A673 (cell line): Measurements from ENCODE around the gene KCNH5. TPM values are rescaled to one million over a fixed set of nuclear protein-coding genes. Genes with fewer than 3 reads are reported as not detected.

Experiments used
- BruUV-seq: library from RNA; stranded (reverse); fragments of 400-500 nt; replicated peaks from 2 replicates; lab custom pipeline; 2021; lab: Mats Ljungman, UMichigan
- CTCF ChIA-PET: fragments of 300-600 bp; sonication (Branson Sonifier 250); formaldehyde crosslinking; loops from one replicate; lab custom pipeline; 2022; ENCODE audit warnings: antibody characterized with exemption; lab: Charles Lee
- POLR2A ChIA-PET: fragments of 300-600 bp; sonication (Branson Sonifier 250); formaldehyde crosslinking; loops from one replicate; lab custom pipeline; 2022; ENCODE audit warnings: antibody characterized with exemption; ENCODE audit not compliant: low non-redundant PET; lab: Charles Lee
- DNase-seq: peaks from one replicate; pipeline ENCODE4 v3.0.0-alpha.2; 2015; ENCODE audit warnings: low spot score
- H3K27ac ChIP-seq: fragments of 200-600 bp; sonication (generic); 2 replicates; pipeline ENCODE4 v1.5.1; 2016; ENCODE audit warnings: mixed run types, low read depth, mild to moderate bottlenecking, mixed read lengths, antibody characterized with exemption, low read length; ENCODE audit not compliant: poor library complexity, severe bottlenecking
- H3K27me3 ChIP-seq: fragments of 200-600 bp; sonication (generic); replicated peaks from 2 replicates; pipeline ENCODE4 v1.6.1; 2017; ENCODE audit warnings: mixed run types, low read depth, mild to moderate bottlenecking, mixed read lengths, antibody characterized with exemption, low read length; ENCODE audit not compliant: insufficient read depth, poor library complexity
- H3K36me3 ChIP-seq: fragments of 200-600 bp; sonication (generic); 2 replicates; pipeline ENCODE4 v1.6.1; 2016; ENCODE audit warnings: mixed run types, mild to moderate bottlenecking, mixed read lengths, antibody characterized with exemption, low read length; ENCODE audit not compliant: insufficient read depth, poor library complexity, severe bottlenecking
- H3K4me1 ChIP-seq: fragments of 200-600 bp; sonication (generic); 2 replicates; pipeline ENCODE4 v1.6.1; 2017; ENCODE audit warnings: mixed run types, mild to moderate bottlenecking, mixed read lengths, antibody characterized with exemption, low read length; ENCODE audit not compliant: insufficient read depth, poor library complexity, severe bottlenecking
- H3K4me3 ChIP-seq: fragments of 200-600 bp; sonication (generic); 2 replicates; pipeline ENCODE4 v1.5.1; 2016; ENCODE audit warnings: low read depth, mixed run types, mild to moderate bottlenecking, mixed read lengths, low read length; ENCODE audit not compliant: poor library complexity, severe bottlenecking
- H3K9me3 ChIP-seq: fragments of 200-600 bp; sonication (generic); 2 replicates; pipeline ENCODE4 v1.6.1; 2016; ENCODE audit warnings: mixed run types, low read depth, mild to moderate bottlenecking, mixed read lengths, antibody characterized with exemption, low read length; ENCODE audit not compliant: poor library complexity, severe bottlenecking
- EZH2 ChIP-seq: fragments of 200-600 bp; sonication (generic); IDR thresholded peaks from 2 replicates; pipeline ENCODE4 v1.6.1; 2017; ENCODE audit warnings: borderline replicate concordance, low read depth, mild to moderate bottlenecking, mixed read lengths, antibody characterized with exemption, low read length; ENCODE audit not compliant: poor library complexity, severe bottlenecking
- intact Hi-C: fragments of 100-400 bp; cut with micrococcal nuclease; formaldehyde crosslinking; loops from one replicate; pipeline ENCODE4 v1.10.0; 2022; ENCODE audit not compliant: unreplicated experiment
- total RNA-seq: library from RNA; stranded (reverse); gene quantifications from 2 replicates; pipeline ENCODE4 v1.2.3, GENCODE V29; 2021
- TF ChIP-seq, protein P1 (sequence below): fragments of 300-800, 200-600 bp; sonication (generic); conservative IDR thresholded peaks from 2 replicates; pipeline ENCODE4 v1.5.1; 2017; ENCODE audit warnings: low read depth, mild to moderate bottlenecking, antibody characterized with exemption, low read length, moderate library complexity, mixed read lengths

KCNH5 gene
- total RNA-seq, 1 experiment from 2014 or later = 27.9 TPM

- intact Hi-C loops = no loop called here
- Histone ChIP-seq H3K9me3 (no peaks in the 10 kb centered on the region), H3K4me1 (peaks cover 14% of the 10 kb centered on the region), H3K36me3 (no peaks in the 10 kb centered on the region), H3K4me3 (no peak overlapping the region), H3K27ac (no peak overlapping the region), H3K27me3 (no peaks in the 10 kb centered on the region)
- no TSS peak for BruUV-seq
- ChIA-PET CTCF (no interaction called here), POLR2A (no interaction called here)
- DNase-seq = no peak
- no peak for TF ChIP-seq EZH2
These were observed 381.8 kb downstream of the KCNH5 start for GRCh38 chr14:62663456-62663821.

DNA sequence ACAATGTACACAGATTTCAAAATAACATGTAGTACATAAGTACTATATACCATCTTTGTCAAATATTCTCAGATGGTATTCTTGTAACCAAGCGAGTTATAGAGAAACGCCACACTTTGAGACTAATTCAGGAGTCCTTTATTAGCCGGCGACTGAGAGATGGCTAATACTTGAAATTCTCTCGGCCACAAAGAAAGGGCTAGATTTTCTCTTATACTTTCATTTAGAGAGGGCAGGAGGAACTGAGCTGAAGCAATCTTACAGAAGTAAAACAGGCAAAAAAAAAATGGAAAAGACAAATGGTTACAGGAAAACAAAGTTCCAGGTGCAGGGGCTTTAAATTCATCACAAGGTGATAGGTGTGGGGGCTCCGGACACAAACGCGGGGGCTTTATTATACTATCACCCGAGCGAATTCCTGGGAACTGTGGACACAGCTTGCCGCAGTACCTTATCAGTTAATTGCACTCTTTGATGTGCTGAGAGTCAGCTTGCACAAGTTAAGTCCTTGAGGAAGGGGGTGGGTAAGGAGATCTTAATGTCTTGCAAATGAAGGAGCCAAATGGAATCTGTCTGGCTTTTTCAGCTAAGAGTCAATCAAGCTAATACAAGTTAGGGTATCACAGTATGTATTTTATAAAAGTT lies 382.3 kb downstream of the KCNH5 start:
- Histone ChIP-seq H3K9me3 (no peaks in the 10 kb centered on the region), H3K36me3 (no peaks in the 10 kb centered on the region), H3K4me1 (peaks cover 14% of the 10 kb centered on the region), H3K27me3 (no peaks in the 10 kb centered on the region), H3K27ac (no peak overlapping the region), H3K4me3 (no peak overlapping the region)
- DNase-seq = peak; percentile 31
- intact Hi-C loops = no loop called here
- ChIA-PET CTCF (no interaction called here), POLR2A (no interaction called here)
- TF ChIP-seq, protein P1, sequence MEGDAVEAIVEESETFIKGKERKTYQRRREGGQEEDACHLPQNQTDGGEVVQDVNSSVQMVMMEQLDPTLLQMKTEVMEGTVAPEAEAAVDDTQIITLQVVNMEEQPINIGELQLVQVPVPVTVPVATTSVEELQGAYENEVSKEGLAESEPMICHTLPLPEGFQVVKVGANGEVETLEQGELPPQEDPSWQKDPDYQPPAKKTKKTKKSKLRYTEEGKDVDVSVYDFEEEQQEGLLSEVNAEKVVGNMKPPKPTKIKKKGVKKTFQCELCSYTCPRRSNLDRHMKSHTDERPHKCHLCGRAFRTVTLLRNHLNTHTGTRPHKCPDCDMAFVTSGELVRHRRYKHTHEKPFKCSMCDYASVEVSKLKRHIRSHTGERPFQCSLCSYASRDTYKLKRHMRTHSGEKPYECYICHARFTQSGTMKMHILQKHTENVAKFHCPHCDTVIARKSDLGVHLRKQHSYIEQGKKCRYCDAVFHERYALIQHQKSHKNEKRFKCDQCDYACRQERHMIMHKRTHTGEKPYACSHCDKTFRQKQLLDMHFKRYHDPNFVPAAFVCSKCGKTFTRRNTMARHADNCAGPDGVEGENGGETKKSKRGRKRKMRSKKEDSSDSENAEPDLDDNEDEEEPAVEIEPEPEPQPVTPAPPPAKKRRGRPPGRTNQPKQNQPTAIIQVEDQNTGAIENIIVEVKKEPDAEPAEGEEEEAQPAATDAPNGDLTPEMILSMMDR = no peak
- TF ChIP-seq EZH2 = no peak
- no TSS peak for BruUV-seq

- POLR2A ChIA-PET = no interaction called here
- Histone ChIP-seq H3K4me1 (peaks cover 14% of the 10 kb centered on the region), H3K27me3 (no peaks in the 10 kb centered on the region), H3K4me3 (no peak overlapping the region), H3K27ac (no peak overlapping the region), H3K9me3 (no peaks in the 10 kb centered on the region), H3K36me3 (no peaks in the 10 kb centered on the region)
- TF ChIP-seq EZH2 = no peak
- TF ChIP-seq, protein P1 = no peak
- intact Hi-C loops = no loop called here
- CTCF ChIA-PET = no interaction called here
- BruUV-seq = no TSS peak
- peak; percentile 80 for DNase-seq
These were observed 383.4 kb downstream of the KCNH5 start for GRCh38 chr14:62661818-62662217.

DNA sequence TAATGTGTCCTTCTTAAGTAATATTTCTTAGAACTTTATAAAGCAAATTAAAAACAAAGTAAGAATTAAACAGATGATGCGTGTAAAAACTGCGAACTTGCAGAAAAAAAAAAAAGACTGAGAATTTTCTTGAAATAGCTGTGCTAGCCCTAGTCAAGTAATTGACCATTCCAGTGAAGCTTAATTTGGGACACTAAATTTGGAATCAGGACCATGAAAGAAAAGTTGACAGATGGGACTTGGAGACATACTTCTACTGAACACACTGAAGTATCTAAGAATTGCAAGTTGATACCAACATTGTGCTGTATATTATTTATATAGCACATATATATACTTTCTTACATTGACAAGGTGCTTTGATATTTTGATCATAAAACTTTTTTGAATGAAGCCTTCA lies 386.6 kb downstream of the KCNH5 start:
- H3K9me3 ChIP-seq = no peaks in the 10 kb centered on the region
- no peak overlapping the region for H3K4me3 ChIP-seq
- peaks cover 16% of the 10 kb centered on the region for H3K4me1 ChIP-seq
- intact Hi-C loops = no loop called here
- no peak overlapping the region for H3K27ac ChIP-seq
- TF ChIP-seq, protein P1 = no peak
- TF ChIP-seq EZH2 = no peak
- no peak for DNase-seq
- H3K36me3 ChIP-seq = no peaks in the 10 kb centered on the region
- ChIA-PET POLR2A (interaction anchor here (0.6 kb wide), 1 partner anchor 25 kb away, joined by 4 read pairs; no protein-coding TSS in a partner anchor), CTCF (no interaction called here)
- no peaks in the 10 kb centered on the region for H3K27me3 ChIP-seq
- BruUV-seq = no TSS peak
